NCI-H345 (cell line): ENCODE results near the gene IAH1.
A peak's percentile ranks its signal among the peaks of the same experiment; 100 is the strongest.

Experiments used
- DNase-seq: peaks from one replicate; lab custom pipeline; 2025; lab: John Stamatoyannopoulos, UW

Gene IAH1, protein sequence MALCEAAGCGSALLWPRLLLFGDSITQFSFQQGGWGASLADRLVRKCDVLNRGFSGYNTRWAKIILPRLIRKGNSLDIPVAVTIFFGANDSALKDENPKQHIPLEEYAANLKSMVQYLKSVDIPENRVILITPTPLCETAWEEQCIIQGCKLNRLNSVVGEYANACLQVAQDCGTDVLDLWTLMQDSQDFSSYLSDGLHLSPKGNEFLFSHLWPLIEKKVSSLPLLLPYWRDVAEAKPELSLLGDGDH

DNA sequence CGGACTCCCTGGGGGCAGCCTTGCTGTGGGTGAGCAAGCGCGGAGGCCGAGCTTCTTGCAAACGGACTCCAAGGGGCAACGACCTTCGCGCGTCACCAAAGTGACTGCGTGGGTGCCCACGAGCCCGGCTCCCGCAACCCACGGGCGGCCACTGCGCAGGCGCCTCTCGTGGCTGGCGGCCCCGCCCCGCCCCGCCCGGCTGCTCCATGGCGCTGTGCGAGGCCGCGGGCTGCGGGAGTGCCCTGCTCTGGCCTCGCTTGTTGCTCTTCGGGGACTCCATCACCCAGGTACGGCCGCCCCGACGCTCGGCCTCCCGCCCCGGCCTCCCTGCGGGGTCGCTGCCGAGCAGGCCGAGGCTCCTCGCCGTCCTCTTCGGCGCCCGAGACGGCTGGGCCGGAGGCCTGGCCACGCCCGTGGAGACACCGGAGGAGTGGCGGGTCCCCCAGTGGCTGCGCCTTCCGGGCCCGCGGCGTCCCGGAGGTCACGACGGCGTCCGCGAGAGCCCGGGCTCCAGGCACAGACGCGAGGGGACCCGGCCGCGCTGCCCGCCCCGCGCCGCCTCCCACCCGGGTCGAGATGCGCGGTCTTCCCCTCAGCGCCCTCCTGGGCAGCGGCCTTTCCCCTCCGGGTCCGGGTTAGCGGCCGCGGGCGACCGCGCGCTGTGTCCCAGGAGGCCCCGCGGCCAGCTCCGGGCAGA lies at the start of gene IAH1:
TSS of gene IAH1 (plus strand) at position 191 of the 697 bp plus-strand sequence. CDS start at position 207, 16 bp downstream.
- DNase-seq: peak; percentile 57

DNA sequence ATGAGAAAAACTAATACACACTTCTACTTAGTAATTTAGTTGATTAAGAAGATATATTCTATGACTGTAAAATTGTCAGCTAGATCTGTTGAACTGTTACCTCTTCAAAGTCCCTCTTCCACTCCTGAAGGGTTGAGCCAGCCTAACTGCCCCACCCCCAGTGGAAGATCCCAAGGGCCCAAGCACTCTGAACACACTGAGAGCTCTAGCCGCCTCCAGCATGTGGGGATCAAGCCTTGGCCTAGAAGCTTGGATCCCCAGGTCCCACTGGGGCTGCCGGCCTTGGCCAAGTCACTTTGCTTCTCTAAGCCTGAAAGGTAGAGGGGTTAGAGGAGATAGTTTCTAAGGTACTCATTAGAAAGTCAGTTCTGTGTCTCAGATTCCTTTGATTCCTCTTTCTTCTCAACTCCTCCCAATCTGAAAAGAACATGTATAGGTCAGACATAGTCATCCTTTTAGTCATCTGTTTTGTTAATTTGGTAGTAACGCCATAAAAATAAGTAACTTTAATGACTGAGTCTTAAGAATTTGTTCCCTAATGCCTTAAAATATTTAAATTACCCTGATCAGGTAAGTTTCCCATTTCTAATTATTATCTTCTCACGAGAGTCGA lies 45.3 kb upstream of the IAH1 start:
- DNase-seq: no peak

DNA sequence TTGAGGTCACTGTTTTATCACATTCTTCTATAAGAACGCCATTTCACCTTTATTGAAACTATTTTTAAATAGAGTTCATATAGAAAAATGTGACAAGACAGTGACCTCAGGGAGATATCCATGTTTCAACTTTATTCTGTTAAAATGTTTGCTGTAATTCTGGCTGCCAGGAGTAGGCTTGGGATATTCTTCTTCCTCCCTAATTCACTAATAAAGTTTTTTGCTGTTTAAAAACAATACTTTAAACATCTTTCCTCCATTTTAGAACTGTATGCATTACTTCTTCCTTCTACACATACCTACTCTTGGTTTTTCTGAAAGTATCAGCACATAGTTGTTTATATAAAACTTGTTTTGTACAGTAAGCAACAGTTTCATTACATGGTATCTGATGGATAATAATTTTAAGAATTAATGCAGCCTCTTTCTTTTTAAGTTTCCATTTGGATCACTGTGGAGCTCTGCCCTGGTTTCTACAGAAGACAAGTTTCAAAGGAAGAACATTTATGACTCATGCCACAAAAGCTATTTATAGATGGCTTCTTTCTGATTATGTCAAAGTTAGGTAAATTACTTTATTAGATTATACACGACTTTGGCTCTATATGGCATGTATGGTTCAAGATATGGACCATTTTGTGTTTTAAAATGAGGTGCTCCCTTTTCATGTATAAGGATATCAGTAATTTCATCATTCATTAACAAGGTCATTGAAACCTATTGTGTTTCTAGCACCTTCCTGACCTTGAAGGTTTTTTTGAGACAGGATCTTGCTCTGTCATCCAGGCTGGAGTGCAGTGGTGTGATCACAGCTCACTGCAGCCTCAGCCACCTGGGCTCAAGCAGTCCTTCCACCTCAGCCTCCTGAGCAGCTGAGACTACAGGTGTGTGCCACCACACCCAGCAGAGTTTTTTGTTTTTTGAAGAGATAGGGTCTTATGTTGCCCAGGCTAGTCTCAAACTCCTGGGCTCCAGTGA lies 43.7 kb upstream of the IAH1 start:
- no peak for DNase-seq

DNA sequence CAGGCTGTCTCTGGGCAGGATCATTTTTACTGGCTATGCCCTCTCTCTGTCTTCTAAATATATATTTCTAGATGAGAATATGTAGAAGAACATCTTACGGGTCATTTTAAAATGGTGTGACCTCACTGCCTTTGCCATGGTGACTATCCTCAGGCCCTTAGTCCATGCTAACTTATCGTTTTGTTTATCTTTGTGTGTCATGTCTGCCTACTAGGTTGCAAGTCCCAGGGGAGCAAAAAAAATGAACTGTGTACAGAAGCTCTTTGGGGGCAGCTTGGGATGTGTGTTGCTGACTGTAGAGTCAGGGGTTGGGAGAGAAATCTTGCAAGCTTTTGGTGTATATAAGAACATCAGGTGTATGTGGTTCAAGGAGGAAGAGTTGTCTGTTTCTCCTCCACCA lies 39.9 kb upstream of the IAH1 start:
- DNase-seq: no peak

DNA sequence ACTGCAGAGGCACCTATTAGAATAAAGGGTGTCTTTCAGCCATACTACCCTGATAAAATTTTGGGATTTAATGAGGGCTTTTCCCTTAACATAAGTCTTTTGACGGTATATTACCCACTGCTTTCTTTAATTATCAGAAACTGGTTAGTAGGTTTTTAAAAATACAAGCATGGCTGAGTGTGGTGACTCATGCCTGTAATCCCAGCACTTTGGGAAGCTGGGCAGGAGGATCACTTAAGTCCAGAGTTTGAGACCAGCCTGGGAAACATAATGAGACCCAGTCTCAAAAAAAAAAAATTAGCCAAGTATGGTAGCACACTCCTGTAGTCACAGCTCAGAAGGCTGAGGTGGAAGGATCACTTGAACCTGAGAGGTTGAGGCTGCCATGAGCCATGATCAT lies 34.8 kb upstream of the IAH1 start:
- no peak for DNase-seq

DNA sequence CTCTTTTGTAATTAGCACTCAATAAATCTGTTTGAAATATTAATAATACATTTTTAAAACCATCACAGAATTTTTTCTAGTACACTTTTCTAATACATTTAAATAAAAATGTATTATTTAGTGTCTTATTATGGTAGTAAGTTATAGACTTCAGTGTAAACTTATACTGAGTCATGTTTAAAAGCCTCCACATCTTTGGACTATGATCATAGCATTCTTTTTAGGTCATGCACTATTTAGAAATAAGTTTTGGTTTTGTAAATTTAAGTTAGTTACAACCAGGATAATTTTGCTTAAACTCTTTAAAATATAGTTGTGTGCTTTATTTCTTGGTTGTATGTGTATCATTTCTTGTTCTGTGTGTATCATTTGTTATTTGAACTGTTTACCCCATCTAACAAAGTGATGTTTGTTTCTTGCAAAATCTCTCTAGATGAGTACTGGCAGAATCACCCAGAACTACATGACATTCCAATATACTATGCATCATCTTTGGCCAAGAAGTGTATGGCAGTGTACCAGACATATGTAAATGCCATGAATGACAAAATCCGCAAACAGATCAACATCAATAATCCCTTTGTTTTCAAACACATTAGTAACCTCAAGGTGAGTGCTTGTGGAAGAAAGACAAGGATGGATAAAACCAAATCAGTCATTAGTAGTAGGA lies 34.2 kb upstream of the IAH1 start:
- no peak for DNase-seq

DNA sequence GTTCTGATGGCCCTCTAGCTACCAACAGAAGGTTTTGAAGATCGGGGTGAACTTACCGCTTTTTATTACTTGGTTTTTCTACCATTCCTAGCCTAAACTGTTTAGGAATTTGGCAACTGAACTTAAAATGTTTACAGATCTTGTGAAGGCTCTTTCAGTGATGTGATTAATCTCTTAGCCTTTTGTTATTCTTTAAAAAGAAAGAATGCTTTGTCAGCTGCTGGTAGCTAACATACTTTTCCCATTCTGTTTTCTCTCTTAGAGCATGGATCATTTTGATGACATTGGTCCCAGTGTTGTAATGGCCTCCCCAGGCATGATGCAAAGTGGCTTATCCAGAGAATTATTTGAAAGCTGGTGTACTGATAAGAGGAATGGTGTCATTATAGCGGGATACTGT lies 32.8 kb upstream of the IAH1 start:
- DNase-seq: no peak

DNA sequence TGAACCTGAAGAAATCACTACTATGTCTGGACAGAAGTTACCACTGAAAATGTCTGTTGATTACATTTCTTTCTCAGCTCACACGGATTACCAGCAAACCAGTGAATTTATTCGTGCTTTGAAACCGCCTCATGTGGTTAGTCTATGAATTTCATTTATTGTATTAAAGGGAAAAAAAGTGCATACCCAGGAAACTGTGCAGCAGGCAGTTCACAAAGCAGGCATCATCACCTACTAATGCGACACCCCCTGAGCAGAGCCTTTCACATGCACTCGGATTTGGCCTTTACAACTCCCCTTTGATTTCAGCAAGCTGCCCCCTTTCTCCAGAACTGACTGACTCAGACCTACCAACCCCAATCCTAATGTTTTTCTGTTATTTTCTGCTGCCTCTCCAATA lies 30.8 kb upstream of the IAH1 start:
- DNase-seq: no peak

DNA sequence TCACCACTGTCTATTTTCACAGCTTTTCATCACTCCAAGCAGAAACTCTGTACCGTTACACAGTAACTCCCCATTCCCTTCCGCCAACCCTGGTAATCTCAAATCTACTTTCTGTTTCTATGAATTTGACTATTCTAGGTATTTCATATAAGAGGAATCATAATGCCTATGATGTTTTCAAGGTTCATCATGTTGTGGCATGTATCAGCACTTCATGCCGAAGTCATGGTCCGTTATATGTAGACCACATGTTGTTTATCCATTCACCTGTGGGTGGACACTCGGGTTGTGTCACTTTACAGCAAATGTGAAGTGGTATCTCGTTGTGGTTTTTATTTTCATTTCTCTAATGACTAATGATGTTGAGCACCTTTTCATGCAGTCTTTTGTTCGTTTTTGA lies 29.3 kb upstream of the IAH1 start:
- DNase-seq: no peak

DNA sequence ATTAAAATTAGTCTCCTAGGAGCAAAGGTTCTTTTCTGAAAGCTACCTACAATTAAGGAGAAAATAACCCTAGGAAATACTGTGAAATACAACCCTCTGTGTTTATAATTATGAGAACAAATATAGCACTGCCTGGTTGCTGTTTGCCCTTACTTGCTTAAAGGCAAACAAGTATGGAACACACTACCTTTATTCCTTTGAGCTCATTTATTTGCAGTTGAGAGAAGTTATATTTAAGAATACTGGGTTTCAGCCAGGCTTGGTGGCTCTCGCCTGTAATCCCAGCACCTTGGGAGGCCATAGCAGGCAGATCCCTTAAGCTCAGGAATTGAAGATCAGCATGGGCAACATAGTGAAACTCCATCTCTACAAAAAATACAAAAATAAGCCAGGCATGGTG lies 23.1 kb upstream of the IAH1 start:
- no peak for DNase-seq

DNA sequence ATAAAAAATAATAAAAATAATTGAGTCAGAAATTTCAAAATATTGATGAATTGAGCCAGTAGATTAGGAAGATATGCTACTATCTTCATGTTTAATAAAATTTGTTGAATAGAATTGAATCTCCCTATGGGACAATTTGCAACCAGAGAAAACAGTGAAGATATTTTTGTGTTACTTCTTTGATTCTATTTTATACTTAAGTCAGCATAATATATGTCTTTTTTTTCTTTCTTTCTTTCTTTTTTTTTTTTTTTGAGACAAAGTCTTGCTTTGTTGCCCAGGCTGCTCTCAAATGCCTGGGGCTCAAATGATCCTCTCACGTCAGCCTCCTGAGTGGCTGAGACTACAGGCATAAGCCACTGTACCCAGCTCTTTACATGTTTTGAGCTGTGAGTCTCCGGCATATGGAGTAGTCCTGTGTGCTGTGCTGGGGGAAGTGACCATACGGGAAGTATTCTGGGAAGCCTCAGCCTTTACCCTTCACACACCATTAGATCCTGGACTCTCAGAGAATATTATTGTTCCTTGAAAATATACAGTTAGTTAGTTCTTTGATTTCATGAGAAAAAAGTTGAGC lies 13.8 kb upstream of the IAH1 start:
- DNase-seq: no peak

DNA sequence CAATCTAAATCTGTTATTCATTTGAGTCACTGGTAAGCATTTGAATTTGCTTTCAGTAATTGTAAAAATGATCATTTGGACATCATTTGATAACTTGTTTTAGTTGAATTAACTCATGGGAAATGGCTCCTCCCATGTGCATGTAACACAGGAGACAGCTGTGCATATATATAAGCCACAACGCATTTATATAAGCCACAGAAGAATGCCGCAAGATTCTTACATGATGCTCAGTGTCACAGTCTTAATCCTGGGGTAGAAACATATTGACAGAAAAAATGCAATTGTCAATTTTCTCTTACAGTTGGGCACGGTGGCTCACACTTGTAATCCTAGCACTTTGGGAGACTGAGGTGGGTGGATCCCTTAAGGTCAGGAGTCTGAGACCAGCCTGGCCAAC lies 13.3 kb upstream of the IAH1 start:
- no peak for DNase-seq

DNA sequence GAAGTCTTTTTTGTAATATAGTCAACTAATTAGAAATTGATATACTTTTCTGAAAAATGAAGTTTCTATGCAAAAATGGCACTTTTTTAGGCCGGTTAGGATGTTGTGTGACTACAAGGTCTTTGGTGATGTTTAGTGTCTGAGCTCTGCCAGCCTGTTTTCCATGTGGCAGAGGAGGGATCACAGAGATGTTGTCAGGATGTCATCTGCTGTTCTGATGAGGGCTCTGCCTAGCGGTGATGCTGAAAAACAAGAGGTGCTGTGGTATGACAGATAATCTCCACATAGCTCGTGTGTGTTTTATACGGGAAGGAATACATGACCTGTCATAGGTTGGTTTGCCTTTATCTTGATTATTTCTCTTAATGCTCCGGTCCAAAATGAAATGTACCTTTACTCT lies 12.0 kb upstream of the IAH1 start:
- no peak for DNase-seq

DNA sequence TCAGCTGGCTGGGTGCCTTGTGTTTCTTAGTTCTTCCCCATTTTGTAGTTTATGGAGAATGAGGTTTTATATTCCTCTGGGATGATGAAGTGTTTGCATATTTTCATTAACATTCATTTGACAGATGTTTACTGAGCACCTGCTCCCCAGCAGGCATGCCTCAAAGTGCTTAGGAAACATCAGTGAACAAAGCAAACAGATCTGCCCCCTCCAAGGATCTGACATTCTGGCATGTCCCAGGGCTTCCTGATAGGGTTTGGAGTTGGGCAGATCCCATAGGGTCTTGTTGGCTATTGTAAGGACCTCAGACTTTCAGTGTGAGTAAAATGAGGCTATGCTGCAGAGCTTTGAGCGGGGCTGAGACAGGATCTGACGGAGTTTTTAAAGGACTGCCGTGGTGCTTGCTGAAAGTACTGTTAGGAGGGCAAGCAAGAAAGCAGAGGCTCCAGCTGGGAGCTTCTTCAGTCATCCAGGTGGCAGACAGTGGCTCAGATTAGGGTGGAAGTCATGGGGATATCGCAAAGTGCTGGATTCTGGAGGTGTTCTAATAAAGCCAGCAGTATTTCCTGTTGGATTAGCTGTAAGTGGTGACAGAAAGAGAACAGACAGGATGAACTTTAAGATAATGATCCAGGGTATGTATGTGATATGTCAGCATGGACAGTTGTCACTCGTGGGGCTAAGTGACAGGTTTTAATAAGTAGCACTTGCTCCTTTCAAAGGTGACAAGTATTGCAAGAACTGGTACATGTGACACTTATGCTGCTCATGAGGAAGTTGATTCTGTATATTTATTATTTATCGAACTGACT lies 11.3 kb upstream of the IAH1 start:
- DNase-seq: peak; percentile 49

DNA sequence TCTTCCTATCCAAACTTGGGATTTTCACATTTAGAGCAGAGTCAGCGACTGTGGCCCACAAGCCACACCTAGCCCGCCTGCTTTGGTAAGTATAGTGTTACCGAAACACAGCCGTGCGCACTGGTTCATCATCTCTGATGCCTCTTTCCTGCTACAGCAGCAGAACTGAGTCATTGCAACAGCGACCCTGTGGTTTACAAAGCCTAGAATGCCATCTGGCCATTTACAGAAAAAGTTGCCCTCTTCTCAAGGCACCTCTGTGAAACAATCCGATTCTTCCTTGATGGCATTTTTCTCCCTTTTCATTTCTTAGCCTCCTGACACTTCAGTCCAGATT lies 10.7 kb upstream of the IAH1 start:
- no peak for DNase-seq

DNA sequence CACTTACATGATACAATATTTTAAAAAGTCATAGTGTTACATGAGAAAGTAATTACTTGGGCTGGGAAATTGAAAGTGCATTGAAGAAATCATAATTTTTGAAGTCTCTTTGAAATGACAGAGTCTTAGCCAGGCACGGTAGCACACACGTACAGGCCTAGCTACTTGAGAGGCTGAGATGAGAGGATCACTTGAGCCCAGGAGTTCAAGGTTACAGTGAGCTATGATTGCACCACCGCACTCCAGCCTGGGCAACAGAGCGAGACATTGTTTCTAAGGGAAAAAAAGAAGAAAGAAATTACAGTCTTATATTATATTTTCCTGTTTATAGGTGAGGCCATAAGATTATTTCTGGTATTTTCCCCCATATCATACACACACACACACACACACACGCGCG lies 9.2 kb upstream of the IAH1 start:
- DNase-seq: no peak

DNA sequence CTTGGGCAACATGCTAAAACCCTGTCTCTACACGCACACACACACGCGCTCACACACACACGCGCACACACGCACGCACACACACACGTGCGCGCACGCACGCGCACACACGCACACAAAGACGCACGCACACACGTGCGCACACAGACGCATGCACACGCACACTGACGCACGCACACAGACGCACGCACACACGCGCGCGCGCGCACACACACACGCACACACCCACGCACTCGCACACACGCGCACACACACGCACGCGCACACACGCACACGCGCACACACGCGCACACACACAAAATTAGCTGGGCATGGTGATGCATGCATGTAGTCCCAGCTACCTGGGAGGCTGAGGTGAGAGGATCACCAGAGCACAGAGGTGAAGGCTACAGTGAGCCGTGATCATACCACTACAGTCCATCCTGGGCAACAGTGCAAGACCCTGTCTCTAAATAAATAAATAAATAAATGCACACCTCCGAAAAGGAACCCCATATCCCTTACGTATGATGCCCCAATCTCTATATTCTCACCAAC lies 8.1 kb upstream of the IAH1 start:
- DNase-seq: no peak

DNA sequence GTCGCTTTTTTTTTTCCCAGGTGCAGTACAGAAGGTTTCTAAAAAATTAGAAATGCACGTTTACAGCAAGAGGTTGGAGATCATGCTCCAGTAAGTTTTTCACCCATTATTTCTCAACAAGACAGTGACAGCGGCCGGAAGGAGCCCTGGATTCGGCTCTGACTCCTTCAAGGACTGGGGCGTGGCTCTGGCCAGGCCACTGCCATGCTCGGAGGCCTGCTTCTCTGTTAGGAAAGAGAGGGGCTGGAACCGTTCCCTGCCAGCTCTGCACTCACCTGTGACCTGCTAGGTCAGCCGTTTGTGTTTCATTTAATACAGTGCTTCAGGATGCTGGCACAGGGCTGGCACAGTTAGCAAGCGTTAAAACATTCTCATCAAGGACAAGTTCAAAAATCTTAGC lies 6.7 kb upstream of the IAH1 start:
- no peak for DNase-seq

DNA sequence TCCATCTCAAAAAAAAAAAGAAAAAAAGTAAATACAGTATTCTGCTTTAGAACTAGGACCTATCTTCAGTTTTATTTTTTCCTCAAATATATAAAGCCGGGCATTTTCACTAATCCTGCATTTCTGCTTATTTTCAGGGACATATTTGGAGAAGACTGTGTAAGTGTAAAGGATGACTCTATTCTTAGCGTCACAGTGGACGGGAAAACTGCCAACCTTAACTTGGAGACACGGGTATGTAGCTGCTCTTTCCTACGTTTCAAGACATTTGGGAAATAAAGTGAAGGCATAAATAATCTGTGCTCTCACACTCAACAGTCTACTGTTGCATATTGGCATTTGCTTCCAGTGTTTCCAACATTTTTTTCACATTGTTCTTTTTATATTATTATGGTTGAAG lies 3.1 kb upstream of the IAH1 start:
- no peak for DNase-seq

DNA sequence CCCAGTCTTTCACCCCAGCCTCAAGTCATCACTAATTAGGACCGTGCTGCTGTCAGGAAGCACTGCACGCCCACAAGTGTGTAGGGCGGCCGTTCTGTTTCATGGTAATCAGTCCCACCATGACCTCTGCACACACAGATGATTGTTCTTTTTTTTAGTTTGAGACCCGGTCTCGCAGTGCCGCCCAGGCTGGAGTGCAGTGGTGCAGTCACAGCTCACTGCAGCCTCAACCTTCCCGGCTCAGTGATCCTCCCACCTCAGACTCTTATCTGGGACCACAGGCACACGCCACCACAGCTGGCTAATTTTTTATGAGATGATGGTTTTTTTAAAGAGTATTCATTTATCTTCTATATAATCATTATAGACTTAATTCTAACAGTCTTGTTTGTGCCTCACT lies 1.8 kb upstream of the IAH1 start:
- no peak for DNase-seq
